GM18498 (cell line): Measurements from ENCODE around the gene KIAA1217.

Source experiments
- ATAC-seq: cut with Tn5 transposase; IDR thresholded peaks from one replicate; pipeline ENCODE4 v1.9.1; 2021; ENCODE audit warnings: mild to moderate bottlenecking, moderate library complexity; ENCODE audit not compliant: unreplicated experiment

The KIAA1217 gene

DNA sequence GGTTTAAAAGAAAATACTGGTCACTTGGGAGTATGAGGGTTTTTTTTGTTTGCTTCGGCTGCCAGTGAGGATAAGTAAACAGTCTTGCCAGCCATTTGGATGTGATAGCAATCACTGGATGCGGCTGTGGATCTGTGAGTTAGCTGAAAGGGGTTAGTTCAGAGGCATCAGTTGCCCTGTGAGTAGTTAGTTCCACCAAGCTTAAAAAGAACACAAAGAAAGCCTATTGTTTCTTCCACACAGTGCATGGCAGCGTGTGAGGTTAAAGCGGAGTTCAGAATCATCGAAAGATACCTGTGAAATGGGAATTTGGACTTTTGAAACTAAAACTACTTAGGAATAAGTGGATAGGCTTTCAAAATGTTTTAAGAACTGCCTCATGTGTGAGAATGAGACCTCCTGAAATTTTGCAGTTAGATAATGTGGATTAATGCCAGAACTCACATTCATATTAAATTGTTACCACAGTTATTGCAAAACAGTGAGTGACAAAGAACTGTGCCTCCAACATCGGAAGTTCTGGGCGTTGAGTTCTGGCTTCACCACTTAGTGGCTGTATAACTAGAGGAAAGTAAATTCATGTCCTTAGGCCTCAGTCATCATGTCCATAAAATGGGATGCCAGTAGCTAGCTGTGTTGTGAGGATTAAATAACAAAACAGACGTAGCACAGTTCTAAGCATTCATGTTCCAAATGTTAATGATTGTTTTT lies 31.3 kb downstream of the KIAA1217 start:
- no peak for ATAC-seq

DNA sequence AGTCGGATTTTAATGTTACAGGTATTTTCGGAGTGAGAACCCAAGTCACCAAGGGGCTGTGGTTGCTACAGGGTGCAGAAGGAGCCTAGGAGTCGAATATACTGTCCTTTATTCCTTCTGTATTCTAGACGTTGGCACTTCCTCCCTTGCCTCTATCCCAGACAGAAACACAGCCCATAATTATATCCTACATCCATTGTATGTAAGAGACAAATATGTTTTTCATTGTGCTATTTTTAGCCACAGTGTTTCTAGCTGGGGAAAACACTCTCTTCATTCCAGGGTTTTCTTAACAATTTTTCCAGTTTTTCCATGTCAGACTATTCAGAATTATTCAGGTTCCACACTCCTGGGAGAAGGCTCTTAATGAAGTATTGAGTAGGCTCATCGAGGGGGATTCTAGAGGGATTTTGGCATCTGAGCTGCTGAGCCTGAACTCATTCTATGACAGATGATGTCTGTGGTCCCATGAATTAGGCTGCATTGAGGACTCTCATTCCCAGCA lies 32.6 kb downstream of the KIAA1217 start:
- no peak for ATAC-seq

DNA sequence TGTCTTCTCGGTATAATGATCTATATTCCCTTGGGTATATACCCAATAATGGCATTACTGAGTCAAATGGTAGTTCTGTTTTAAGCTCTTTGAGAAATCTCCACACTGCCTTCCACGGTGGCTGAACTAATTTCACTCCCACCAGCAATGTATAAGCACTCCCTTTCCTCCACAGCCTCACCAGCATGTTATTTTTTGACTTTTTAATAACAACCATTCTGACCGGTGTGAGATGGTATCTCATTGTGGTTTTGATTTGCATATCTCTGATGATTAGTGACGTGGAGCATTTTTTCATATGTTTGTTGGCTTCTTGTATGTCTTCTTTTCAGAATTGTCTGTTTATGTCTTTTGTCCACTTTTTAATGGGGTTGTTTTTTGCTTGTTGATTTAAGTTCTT lies 33.6 kb downstream of the KIAA1217 start:
- ATAC-seq = no peak

DNA sequence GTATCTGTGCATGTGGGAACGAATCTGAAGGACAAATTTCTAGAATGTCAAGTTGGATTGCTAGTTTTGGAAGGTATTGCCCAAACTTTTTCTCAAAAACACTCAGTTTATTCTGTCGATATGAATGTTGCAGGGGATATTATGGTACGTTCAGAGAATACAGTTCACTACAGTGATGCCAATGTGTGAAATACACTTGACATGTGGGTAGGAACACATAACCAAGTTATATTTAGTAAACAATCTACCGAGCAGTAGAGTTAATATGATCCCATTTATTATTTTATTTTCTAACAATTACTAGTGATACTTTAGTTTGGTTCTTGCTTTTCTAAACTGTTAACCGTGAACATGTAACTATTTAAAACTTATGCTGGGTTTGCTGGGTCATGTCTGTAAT lies 37.4 kb downstream of the KIAA1217 start:
- no peak for ATAC-seq

DNA sequence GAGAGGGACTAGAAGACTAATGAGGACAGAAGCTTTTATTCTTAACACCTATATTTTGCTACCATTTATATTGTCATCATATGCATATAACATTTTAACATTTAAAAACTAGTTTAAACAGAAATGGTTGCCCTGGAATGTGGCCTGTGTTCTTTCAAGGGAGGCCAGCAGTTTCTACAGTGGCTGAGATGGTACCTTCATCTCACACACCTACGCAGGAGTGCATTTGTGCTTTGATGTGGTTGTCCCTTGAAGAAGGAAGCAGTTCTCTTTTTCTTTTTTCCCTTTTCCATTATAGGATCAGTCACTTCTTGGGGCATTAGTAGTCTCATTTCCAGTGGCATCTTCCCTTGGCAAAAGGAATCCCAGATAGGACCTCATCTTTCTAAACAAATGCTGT lies 38.9 kb downstream of the KIAA1217 start:
- ATAC-seq = no peak

DNA sequence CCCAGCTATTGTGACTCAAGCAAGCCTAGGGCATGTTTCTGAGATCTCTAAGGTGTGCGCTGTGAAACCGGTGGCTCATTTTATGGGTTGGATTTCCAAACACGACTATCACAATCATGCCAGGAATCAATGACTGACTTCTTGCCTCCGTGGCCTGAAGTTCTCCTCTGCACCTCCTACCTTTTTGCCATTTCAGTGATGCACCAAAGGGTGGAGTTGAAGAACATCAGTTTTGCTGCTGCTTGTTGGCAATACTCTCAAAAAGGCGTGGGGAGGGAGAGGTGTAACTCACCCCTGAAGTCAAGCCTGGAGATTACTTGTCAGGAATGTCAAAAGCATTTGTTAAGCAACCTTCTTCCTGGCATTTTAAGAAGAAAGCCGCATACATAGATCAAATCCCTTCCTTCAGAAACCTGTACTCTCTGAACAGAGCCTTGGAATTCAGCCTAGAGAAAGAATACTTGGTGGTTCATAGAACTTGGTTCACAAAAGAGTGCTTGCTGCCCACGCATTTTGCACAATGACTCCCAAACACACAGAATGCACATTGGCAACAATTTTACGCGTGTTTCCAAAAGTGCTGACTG lies 41.0 kb downstream of the KIAA1217 start:
- no peak for ATAC-seq

DNA sequence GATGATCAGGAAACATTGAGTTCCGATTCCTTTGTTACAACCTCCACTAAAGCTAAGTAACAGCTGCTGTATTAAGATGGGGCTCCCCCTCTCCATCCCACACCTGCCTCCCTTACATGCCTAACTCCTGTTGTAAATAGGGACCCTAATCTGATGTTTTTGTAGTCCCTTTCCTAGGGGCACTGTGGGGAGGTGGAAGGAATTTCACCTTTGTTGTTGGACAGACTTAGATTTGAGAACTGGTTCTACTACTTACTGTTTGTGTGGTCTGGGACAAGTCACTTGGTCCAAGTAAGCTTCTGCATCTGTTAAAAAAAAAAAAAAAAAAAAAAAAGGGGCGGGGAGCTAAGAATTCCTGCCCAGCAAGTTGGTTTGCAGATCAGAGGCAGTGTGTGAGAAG lies 42.6 kb downstream of the KIAA1217 start:
- ATAC-seq = no peak

DNA sequence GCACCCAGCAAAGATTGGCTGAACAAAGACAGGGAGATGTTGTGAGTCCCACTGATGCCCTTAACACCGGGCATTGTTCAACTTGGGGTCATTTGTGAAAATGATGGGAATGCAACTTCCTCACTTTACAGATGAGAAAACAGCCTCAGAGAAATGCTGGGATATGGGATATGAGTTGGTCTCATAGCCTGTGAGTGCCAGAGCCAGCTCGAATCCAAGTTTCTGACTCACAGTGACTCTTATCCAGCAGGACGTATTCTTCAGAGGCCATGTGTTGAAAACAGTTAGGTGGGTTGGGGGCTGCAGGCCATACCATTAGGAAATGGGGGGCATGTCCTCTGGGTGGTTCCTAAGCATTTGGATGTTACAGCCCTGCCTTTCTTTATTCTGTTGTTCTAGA lies 45.2 kb downstream of the KIAA1217 start:
- ATAC-seq = no peak

DNA sequence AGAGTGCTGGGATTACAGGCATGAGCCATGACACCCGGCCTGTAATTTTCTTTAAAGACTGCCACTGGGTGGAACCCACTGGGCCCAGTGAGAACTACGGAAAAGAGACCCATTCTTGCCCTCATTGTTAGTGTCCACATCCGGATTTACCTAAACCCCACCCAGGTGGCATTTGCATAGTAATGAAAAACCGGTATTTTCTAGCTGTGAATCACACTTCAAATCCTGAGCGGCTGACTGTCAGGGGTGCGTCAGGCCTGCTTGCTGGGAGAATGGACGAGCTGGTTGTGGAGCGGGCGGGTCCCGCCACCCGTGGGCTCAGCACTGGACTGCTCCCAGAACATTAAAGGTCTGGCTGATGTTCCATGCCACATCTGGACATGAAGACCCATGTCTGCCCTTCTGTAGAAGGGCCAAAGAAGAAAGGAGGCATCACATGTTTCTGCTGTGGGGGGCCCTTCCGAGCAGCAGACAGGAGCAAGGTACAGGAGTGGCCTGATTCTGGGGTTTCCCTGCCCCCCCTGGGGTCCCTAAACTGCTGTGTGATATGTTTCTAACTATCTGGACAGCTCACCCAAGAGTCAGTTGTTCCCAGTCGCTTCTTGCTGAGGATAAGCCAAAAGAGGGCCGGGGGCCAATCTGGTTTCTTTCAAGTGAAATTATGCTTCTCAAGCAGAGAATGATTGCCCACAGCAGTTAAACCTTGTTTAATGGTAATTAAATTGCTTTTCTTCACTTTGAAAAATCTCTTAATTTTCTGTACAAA lies 46.4 kb downstream of the KIAA1217 start:
- no peak for ATAC-seq

DNA sequence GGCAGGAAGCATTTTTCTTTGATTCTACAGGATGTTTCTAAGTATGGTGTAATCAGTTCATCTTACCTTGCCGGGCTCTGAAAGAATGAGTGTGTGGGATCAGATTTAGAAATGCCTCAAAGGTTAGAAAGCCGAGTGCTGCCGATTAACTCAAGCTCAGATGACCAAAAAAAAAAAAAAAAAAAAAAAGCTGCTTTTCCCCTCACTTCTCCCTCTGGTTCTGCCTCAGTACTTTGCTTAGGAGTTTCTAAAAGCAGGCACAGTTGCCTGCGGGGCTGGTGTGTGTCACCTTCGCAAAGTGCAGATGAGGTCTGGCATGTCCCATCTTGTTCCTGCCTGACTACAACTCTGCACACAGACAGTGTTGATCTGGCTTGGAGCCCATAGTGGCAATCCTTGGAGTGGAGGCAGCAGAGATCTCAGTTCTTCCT lies 47.0 kb downstream of the KIAA1217 start:
- peak; percentile 40 for ATAC-seq

DNA sequence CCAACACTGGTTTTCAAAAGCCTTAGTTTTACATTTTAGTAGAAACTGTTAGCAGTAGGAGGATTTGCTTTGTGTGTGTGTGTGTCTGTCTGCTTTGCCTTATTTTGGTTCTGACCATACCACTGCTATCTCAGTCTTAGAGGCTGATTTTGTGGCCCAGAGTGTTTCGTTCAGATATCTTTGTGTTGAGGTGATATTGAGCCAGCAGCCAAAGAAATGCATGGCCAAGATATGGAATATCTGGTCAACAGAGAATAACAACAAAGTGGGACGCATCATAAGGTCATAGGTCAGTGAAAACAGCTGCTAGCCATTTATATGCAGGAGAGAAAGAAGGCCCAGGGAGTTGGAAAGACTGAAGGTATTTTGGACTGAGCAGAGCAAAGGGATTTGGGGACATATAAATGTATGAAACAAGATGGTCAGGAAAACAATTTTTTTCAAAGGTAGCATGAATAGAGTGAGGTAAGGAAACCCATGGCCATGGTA lies 47.7 kb downstream of the KIAA1217 start:
- ATAC-seq = no peak

DNA sequence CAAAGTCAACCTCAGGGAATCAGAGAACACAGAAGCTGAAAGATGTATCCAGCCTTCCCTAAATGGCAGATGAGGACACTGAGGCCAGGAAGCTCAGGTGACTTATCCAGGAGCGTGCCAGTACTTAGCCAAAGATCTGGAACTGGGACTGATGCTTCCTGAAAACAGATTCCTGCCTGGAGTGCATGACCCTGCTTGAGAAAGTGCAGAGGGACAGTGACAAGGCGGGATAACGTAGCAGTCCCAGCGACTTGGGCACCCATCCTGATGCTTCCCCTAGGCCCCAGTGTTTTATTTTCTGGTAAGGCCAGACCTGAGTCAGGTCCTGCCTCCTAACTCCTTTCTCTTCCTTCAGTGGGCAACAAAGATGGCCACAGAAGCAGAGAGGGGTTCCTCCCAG lies 48.6 kb downstream of the KIAA1217 start:
- ATAC-seq = no peak

DNA sequence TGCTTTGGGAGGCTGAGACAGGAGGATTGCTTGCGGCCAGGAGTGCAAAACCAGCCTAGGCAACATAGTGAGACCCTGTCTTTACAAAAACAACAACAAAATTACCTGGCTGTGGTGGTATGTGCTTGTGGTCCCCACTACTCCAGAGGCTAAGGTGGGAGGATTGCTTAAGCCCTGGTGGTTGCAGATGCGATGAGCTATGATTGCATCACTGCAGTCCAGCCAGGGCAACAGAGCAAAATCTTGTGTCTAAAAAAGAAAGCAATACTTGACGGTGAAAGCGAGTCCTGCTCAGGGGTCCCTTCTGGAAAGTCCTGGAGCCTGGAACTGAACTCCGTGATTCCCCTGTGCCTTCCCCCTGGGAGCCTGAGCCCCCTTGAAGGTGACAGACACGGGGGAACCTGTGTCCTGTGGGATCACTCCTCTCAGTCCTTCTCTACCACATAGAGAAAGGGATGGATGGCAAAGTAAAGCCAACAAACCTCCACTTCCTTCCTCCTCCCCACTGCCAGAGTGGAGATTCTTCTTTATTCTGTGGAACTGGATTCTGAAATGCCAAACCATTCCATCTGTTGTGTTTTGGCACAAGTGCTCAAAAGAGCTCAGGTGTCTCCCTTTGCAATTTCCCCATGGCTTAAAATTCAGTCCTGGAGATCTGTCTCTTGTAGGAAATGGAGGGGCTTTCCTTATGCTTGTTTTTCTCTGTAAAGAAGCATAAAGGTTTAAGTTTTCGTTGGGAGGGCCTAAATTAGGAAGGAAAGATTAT lies 50.6 kb downstream of the KIAA1217 start:
- ATAC-seq = no peak

DNA sequence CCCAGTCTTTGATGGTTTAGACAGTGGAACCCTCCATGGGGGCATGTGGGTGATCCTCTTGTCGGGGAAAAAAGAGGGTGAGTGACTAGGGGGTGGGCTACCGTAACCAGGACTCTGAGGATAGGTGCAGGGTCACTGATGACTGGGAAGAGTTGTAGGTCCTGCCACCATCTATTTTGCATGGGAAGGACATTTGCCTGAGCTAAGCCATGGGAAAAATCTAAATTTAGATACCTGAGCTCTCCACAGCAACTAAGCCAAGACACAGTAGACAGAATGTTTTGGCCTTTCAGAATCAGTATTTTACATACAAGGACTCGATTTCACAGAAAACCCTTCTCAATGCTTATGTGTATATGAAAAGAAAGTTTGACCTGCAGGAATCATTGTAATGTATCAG lies 52.7 kb downstream of the KIAA1217 start:
- no peak for ATAC-seq

DNA sequence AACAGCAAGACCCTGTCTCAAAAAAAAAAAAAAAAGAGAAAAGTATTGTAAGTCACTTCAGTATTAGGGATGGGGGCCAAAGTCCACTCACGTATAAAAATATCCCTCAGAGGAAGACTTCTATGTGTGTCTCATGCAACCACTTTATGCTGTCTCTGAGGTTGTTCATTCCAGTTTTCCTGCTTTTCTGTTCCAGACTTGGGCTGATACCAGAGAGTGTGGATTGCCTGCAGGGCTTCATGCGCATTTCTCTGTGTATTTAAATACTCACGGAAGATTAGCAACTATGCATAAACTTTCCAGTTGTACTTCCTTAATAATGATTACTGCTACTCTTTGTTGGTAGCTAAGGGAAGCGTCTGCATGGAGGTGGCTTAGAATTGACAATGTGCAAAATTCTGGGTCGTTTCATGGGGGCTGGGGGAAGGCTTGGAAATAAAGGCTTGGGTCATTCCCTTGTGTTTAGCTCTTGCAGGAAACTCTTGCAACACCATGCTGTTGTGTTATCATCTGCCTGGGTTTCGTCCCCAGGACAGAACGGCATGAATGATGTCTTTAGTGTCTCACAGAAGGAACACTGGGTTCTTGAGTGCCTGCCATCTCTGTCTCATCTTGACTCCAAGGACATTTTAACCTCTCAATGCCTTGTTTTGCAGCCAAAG lies 54.1 kb downstream of the KIAA1217 start:
- ATAC-seq = no peak

DNA sequence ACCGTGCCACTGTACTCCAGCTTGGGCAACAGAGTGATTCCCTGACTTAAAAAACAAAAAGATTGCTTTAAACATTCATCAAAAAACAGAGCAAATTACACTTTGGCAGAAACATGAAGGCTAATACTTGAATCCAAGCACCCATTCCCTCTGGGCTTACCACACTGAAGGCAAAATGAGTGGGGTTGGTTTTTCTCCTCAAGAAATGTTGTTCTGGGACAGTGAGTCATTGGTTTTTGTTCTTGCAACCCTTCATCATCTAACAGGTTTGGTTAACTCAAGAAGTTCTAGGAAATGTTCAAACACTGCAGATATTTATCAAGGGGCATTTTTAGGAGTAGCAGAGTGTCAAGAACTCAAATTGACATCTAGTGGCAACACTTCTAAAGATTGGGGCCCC lies 60.5 kb downstream of the KIAA1217 start:
- ATAC-seq = no peak

DNA sequence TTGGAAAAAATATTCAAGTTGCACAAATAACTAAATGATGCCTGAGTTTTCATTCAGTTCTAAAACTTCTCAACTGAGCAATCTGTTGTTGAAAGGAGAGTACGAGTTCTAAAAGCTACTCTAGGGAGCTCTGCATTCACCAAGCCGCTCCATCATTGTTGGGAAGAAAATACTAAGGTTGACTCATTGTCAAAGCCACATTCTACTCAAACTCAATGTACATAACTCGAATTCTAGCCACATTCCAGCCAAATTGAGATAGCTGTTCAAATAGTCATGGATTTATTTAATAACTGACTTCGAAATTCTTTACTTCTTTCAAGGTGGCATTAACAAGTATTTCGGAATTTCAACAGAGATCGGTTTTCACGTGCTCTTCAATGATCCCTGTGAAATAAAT lies 63.4 kb downstream of the KIAA1217 start:
- ATAC-seq = no peak

DNA sequence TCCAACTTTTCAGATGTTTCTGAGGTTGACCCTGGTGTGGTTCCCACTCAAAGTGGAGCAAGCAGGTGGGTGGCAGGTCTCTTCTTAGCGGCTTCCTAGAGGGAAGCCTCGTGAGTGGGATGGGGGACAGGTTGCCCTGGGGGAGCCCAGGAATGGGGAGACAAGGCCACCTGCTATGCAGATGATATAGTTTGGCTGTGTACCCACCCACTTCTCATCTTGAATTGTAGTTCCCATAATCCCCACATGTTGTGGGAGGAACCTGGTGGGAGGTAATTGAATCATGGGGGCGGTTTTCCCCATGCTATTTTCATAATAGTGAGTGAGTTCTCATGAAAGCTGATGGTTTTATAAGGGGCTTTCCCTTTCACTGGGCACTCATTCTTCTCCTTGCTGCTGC lies 68.3 kb downstream of the KIAA1217 start:
- ATAC-seq = no peak

DNA sequence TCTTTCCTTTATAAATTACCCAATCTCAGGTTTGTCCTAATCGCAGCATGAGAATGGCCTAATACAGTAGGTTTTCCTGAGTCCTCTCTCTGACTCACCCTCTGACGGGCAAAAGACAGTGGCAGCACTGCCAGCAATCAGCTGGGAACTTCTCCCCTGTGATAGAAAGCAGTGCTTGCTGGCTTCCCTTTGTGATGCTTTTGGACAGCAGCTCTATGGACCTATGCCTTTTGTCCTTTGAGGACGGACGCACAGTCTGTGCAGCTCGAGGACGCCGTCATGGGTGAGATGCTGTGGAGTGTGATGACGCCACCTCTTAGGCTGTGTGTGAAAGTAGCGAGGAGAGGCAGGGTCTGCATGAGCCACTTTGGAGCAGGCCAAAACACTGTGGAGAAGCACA lies 68.8 kb downstream of the KIAA1217 start:
- no peak for ATAC-seq

DNA sequence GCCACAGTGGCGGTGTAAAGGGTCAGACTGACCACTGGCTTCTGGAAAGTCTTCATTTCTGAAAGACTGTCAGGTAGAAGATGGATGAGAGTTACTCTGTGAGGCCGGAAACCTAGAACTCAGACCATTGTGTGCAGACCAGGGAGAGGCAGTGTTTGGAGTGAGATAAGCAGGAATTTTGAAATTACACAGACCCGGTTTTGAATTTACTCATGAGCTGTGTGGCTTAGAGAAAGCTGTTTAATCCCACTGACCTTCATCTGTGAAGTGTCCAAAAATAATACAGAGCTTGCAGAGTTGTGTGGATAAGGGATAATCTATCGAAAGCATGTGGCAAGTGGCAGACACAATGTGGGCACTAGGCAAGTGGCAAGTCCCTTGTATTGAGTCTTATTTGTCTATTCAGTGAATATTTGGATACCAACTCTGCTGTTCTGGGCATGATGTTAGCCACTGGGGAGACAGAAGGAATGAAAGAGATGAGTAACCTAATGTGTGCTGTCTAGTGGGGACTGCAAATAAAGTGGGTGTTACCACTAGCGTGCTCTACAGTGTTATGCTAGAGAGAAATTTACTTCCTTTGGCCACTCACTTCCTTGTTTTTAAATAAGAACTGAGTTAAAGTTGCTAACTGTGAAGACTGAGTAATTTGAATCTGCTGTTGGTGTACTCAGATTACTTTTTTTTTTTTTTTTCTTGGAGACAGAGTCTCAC lies 69.4 kb downstream of the KIAA1217 start:
- no peak for ATAC-seq
